Stimulated activated CD8-positive, alpha-beta memory T cell treated with anti-CD3 and anti-CD28 coated beads, Interleukin-12 subunit alpha, Interleukin-12 subunit beta, amount 100 ng/mL, for 1 hour (primary cell): ENCODE results near the gene SLC2A2.
"Not testable (repeated sequence)": the region's sequence is repeated elsewhere in the genome, so short reads cannot be mapped to it uniquely, and the experiment has no call there.

Experiments used
- DNase-seq: peaks from one replicate; pipeline ENCODE4 v3.0.0-alpha.2; 2020; ENCODE audit warnings: low read depth

Gene SLC2A2

GRCh38 chr3:170988378-170988777, 38.1 kb downstream of the SLC2A2 start:
- no peak for DNase-seq

- DNase-seq = no peak
Observed at GRCh38 chr3:170985304-170985703, 41.2 kb downstream of the SLC2A2 start.

- no peak for DNase-seq
Observed at GRCh38 chr3:170982733-170983132, 43.8 kb downstream of the SLC2A2 start.

GRCh38 chr3:170980399-170980798, 46.1 kb downstream of the SLC2A2 start:
- no peak for DNase-seq

- DNase-seq = no peak
Observed at GRCh38 chr3:170977949-170978745, 48.4 kb downstream of the SLC2A2 start.

GRCh38 chr3:170976190-170976519, 50.4 kb downstream of the SLC2A2 start:
- DNase-seq = no peak

- no peak for DNase-seq
Observed at GRCh38 chr3:170975283-170976189, 51.0 kb downstream of the SLC2A2 start.

GRCh38 chr3:170974872-170975271, 51.6 kb downstream of the SLC2A2 start:
- DNase-seq = no peak

GRCh38 chr3:170972917-170973316, 53.6 kb downstream of the SLC2A2 start:
- DNase-seq = not testable (repeated sequence)

GRCh38 chr3:170967126-170967525, 59.4 kb downstream of the SLC2A2 start:
- DNase-seq = no peak

GRCh38 chr3:170966495-170966894, 60.0 kb downstream of the SLC2A2 start:
- no peak for DNase-seq

GRCh38 chr3:170962411-170962810, 64.1 kb downstream of the SLC2A2 start:
- DNase-seq = no peak

GRCh38 chr3:170961616-170962400, 64.7 kb downstream of the SLC2A2 start:
- no peak for DNase-seq

GRCh38 chr3:170959457-170959856, 67.1 kb downstream of the SLC2A2 start:
- no peak for DNase-seq

- DNase-seq = no peak
Observed at GRCh38 chr3:170956647-170957046, 69.9 kb downstream of the SLC2A2 start.

GRCh38 chr3:170953736-170954135, 72.8 kb downstream of the SLC2A2 start:
- DNase-seq = no peak

- DNase-seq = no peak
Observed at GRCh38 chr3:170953229-170953628, 73.3 kb downstream of the SLC2A2 start.

GRCh38 chr3:170949211-170949610, 77.3 kb downstream of the SLC2A2 start:
- DNase-seq = no peak

GRCh38 chr3:170947018-170947769, 79.3 kb downstream of the SLC2A2 start:
- DNase-seq = no peak
